K562 (cell line): Measurements from ENCODE around the gene DDX50. TPM values are rescaled to one million over a fixed set of nuclear protein-coding genes. Genes with fewer than 3 reads are reported as not detected.
A peak's percentile ranks its signal among the peaks of the same experiment; 100 is the strongest.

Experiments used
- ATF7 ChIP-seq: fragments of 450-650 bp; IDR thresholded peaks from 2 replicates; pipeline ENCODE4 v1.7.1; 2014; ENCODE audit warnings: mild to moderate bottlenecking, moderate library complexity
- CREBBP ChIP-seq: IDR thresholded peaks from one replicate; pipeline ENCODE4 v1.6.1; 2012; ENCODE audit warnings: low read depth, mild to moderate bottlenecking, control low read depth, inconsistent platforms, low read length
- FOXK1 ChIP-seq: sonication (generic); formaldehyde crosslinking; IDR thresholded peaks from 2 replicates; pipeline ENCODE4 v1.8.0; 2022; ENCODE audit warnings: missing genetic modification reagents, mild to moderate bottlenecking, borderline replicate concordance
- FOXP1 ChIP-seq: sonication (generic); formaldehyde crosslinking; IDR thresholded peaks from 2 replicates; pipeline ENCODE4 v1.8.0; 2022; ENCODE audit warnings: mild to moderate bottlenecking, missing genetic modification reagents
- NFATC3 ChIP-seq: fragments of 450-650 bp; IDR thresholded peaks from 2 replicates; pipeline ENCODE4 v1.6.1; 2017; ENCODE audit warnings: mild to moderate bottlenecking
- NFE2L1 ChIP-seq: fragments of 450-650 bp; IDR thresholded peaks from 2 replicates; pipeline ENCODE4 v1.6.1; 2016; ENCODE audit warnings: missing genetic modification characterization, low read depth, mild to moderate bottlenecking, missing compliant biosample characterization, moderate library complexity, borderline replicate concordance
- NR2C2 ChIP-seq, 2 experiments: fragments of 200-800 bp in 1 of 2; sonication (Bioruptor generic) in 1 of 2; sonication (generic) in 1 of 2; formaldehyde crosslinking in 1 of 2; IDR thresholded peaks; 2 replicates each; pipeline versions ENCODE4 v1.6.1 to v1.8.0; 2016 to 2022; ENCODE audit warnings: mild to moderate bottlenecking in 1 of 2, missing compliant biosample characterization in 1 of 2, missing genetic modification characterization in 1 of 2, missing genetic modification reagents in 1 of 2
- PRMT5 ChIP-seq: sonication (generic); formaldehyde crosslinking; IDR thresholded peaks from 2 replicates; pipeline ENCODE4 v1.5.0; 2020; ENCODE audit warnings: missing genetic modification reagents
- SAFB ChIP-seq: fragments of 200-400 bp; formaldehyde crosslinking; IDR thresholded peaks from 2 replicates; pipeline ENCODE4 v1.6.1; 2017; ENCODE audit warnings: low read depth, low read length, borderline replicate concordance
- UBTF ChIP-seq, 2 experiments: IDR thresholded peaks; 2 replicates each; pipeline ENCODE4 v1.6.1; 2012; ENCODE audit warnings: improper control_type of control experiment in 2 of 2, low read depth in 2 of 2, low read length in 2 of 2, borderline replicate concordance in 1 of 2
- ZNF197 ChIP-seq: fragments of 200-800 bp; sonication (Bioruptor generic); IDR thresholded peaks from 2 replicates; pipeline ENCODE4 v1.6.1; 2016; ENCODE audit warnings: low read depth, missing genetic modification characterization, missing compliant biosample characterization
- ZNF512 ChIP-seq: IDR thresholded peaks from 2 replicates; pipeline ENCODE4 v1.6.1; 2016; ENCODE audit warnings: missing genetic modification characterization, missing compliant biosample characterization
- polyA plus RNA-seq, 8 experiments: library from polyadenylated mRNA; depleted of rRNA in 4 of 8; stranded (reverse) in 5 of 8; unstranded in 3 of 8; fragments of >200 nt; fragmentation: Nextera tagmentation in 2 of 8; fragmentation: Illumina TruSeq in 1 of 8; extraction: Ambion mirVana in 2 of 8; extraction: Trizol in 1 of 8; gene quantifications; 2 replicates each; pipeline versions ENCODE4 v1.2.1 to v1.2.3, GENCODE V29; 2011 to 2014; ENCODE audit warnings: inconsistent platforms in 1 of 8, missing spikeins in 1 of 8
- total RNA-seq, 7 experiments: library from RNA; depleted of rRNA in 6 of 7; stranded (reverse); fragments of >200 nt in 6 of 7; fragmentation: Illumina TruSeq in 2 of 7; extraction: Trizol in 2 of 7; gene quantifications; 2 replicates each; pipeline versions ENCODE4 v1.2.1 to v1.2.3, GENCODE V29; 2011 to 2021; ENCODE audit warnings: low replicate concordance in 1 of 7
- TF ChIP-seq, protein P1 (sequence below), 2 experiments: fragments of 450-650 bp; IDR thresholded peaks; 2 replicates each; pipeline ENCODE4 v1.6.1; 2016
- TF ChIP-seq, protein P2 (sequence below), 2 experiments: fragments of 450-650 bp in 1 of 2; IDR thresholded peaks; 2 replicates each; pipeline ENCODE4 v1.6.1; 2011 to 2017; ENCODE audit warnings: low read depth in 2 of 2, antibody characterized with exemption in 1 of 2, borderline replicate concordance in 1 of 2, low read length in 1 of 2, mild to moderate bottlenecking in 1 of 2, mixed read lengths in 1 of 2; ENCODE audit not compliant: control insufficient read depth in 1 of 2
- TF ChIP-seq, protein P3 (sequence below): fragments of 200-800 bp; sonication (Bioruptor generic); IDR thresholded peaks from 2 replicates; pipeline ENCODE4 v1.6.1; 2017; ENCODE audit warnings: missing genetic modification characterization, missing compliant biosample characterization

The DDX50 gene
- total and polyA plus RNA-seq, 9 of the 15 experiments (the other 6 are each of a cell fraction or from before 2014, with no cell fraction given), result 36.7 to 86.8 (median 57.4) TPM

- TF ChIP-seq NFE2L1 (tag), result no peak
- TF ChIP-seq UBTF (IDR thresholded peaks at IDR 0.05; ENCODE audit: borderline replicate concordance in 1 of 2, low read depth in 2 of 2, low read length in 2 of 2), result no peak
- TF ChIP-seq ATF7, result peak; percentile 87
- no peak for TF ChIP-seq PRMT5 (CRISPR knock-in tag)
- no peak for TF ChIP-seq ZNF197 (CRISPR knock-in tag)
- peak; percentile 85; the same call in 1 of the 2 replicates for TF ChIP-seq FOXK1 (CRISPR knock-in tag)
- no peak for TF ChIP-seq CREBBP
- TF ChIP-seq, protein P1, sequence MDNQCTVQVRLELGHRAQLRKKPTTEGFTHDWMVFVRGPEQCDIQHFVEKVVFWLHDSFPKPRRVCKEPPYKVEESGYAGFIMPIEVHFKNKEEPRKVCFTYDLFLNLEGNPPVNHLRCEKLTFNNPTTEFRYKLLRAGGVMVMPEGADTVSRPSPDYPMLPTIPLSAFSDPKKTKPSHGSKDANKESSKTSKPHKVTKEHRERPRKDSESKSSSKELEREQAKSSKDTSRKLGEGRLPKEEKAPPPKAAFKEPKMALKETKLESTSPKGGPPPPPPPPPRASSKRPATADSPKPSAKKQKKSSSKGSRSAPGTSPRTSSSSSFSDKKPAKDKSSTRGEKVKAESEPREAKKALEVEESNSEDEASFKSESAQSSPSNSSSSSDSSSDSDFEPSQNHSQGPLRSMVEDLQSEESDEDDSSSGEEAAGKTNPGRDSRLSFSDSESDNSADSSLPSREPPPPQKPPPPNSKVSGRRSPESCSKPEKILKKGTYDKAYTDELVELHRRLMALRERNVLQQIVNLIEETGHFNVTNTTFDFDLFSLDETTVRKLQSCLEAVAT (IDR thresholded peaks at IDR 0.05), result 0 out of 4 replicates have a peak, but pooled peaks of 1 of the 2 experiments have one; percentile 33
- TF ChIP-seq, protein P2, sequence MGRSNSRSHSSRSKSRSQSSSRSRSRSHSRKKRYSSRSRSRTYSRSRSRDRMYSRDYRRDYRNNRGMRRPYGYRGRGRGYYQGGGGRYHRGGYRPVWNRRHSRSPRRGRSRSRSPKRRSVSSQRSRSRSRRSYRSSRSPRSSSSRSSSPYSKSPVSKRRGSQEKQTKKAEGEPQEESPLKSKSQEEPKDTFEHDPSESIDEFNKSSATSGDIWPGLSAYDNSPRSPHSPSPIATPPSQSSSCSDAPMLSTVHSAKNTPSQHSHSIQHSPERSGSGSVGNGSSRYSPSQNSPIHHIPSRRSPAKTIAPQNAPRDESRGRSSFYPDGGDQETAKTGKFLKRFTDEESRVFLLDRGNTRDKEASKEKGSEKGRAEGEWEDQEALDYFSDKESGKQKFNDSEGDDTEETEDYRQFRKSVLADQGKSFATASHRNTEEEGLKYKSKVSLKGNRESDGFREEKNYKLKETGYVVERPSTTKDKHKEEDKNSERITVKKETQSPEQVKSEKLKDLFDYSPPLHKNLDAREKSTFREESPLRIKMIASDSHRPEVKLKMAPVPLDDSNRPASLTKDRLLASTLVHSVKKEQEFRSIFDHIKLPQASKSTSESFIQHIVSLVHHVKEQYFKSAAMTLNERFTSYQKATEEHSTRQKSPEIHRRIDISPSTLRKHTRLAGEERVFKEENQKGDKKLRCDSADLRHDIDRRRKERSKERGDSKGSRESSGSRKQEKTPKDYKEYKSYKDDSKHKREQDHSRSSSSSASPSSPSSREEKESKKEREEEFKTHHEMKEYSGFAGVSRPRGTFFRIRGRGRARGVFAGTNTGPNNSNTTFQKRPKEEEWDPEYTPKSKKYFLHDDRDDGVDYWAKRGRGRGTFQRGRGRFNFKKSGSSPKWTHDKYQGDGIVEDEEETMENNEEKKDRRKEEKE (IDR thresholded peaks at IDR 0.05; ENCODE audit: borderline replicate concordance in 1 of 2, control insufficient read depth in 1 of 2, low read depth in 2 of 2, low read length in 1 of 2), result no peak
- TF ChIP-seq, protein P3, sequence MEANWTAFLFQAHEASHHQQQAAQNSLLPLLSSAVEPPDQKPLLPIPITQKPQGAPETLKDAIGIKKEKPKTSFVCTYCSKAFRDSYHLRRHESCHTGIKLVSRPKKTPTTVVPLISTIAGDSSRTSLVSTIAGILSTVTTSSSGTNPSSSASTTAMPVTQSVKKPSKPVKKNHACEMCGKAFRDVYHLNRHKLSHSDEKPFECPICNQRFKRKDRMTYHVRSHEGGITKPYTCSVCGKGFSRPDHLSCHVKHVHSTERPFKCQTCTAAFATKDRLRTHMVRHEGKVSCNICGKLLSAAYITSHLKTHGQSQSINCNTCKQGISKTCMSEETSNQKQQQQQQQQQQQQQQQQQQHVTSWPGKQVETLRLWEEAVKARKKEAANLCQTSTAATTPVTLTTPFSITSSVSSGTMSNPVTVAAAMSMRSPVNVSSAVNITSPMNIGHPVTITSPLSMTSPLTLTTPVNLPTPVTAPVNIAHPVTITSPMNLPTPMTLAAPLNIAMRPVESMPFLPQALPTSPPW (CRISPR knock-in tag), result peak; percentile 89
- peak; percentile 17; the same call in 1 of the 2 replicates for TF ChIP-seq FOXP1 (CRISPR knock-in tag)
- no peak for TF ChIP-seq NR2C2 (CRISPR knock-in tag; IDR thresholded peaks at IDR 0.05)
- TF ChIP-seq NR2C2 (tag; IDR thresholded peaks at IDR 0.05), result peak; percentile 92
- no peak for TF ChIP-seq SAFB
- TF ChIP-seq ZNF512 (tag), result no peak
- no peak for TF ChIP-seq NFATC3
These were observed at the start of gene DDX50 (continued) for GRCh38 chr10:68901105-68901927.
